Activated CD4-positive, CD25-positive, alpha-beta regulatory T cell treated with anti-CD3 and anti-CD28 coated beads, Interleukin-2, amount 50 U/mL, for 72 hours (primary cell): ENCODE results near the gene CCDC40.
"Not testable (repeated sequence)": the region's sequence is repeated elsewhere in the genome, so short reads cannot be mapped to it uniquely, and the experiment has no call there.

Experiments
- DNase-seq: peaks from one replicate; pipeline ENCODE4 v3.0.0; 2021

The CCDC40 gene

GRCh38 chr17:80087346-80088265 is 51.2 kb downstream of the CCDC40 start:
- no peak for DNase-seq

DNA sequence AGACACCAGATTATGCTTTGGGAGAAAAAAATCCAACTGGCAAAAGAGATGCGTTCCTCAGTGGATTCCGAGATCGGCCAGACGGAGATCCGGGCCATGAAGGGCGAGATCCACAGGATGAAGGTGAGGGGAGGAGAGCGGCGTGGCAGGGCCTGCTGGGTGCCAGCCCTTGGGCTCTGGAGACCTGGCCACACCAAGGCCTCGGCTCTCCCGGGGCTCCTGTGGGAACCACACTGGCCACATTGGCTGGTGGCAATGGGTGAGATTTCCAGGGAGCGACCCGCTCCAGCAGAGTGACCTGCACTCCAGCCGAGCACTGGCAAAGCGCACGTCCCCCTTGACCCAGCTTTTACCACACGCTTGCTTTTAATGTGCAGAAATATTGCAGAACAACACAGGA is 53.3 kb downstream of the CCDC40 start:
- DNase-seq, result no peak

DNA sequence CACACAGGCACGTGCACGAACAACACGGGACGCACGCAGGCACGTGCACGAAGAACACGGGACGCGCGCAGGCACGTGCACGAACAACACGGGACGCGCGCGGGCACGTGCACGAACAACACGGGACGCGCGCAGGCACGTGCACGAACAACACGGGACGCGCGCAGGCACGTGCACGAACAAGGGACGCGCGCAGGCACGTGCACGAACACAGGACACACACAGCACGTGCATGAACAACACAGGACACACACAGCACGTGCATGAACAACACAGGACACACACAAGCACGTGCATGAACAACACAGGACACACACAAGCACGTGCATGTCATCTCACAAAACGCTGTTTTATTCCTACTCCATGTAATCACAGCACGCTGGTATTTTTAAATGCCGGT is 53.7 kb downstream of the CCDC40 start:
- not testable (repeated sequence) for DNase-seq

- DNase-seq, result no peak
Observed at GRCh38 chr17:80091376-80091775, 54.9 kb downstream of the CCDC40 start.

- no peak for DNase-seq
Observed at GRCh38 chr17:80092959-80093358, 56.5 kb downstream of the CCDC40 start.

GRCh38 chr17:80095038-80095843 is 58.8 kb downstream of the CCDC40 start:
- DNase-seq, result no peak

DNA sequence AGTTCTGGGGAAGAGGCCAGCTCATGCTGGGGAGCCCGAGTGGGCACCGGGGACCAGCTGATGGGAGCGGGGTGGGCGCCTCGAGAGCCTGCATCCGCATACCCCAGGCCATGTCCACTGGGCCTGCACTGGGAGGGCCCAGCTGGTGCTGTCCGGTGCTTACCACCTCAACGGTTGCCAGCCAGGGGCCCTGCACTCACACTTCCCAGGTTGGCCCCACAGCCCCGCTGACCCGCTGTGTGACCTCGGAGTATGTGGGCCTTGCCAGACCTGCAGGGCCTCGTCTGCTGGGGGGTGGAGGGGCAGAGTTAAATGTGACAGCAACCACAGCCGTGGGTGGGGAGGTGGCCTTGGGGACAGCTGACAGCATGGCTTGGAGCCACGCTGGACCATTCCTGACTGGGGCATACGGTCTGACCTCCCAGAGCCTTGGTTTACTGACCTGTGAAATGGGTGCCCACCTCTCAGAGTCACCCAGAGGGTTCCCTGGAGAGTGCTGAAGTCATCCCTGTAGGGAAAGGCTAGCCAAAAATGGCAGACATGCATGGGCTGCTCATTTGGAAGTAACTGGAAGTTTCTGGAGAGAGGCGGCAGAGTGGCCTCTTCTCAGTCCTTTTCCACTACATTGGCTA is 59.5 kb downstream of the CCDC40 start:
- no peak for DNase-seq

DNA sequence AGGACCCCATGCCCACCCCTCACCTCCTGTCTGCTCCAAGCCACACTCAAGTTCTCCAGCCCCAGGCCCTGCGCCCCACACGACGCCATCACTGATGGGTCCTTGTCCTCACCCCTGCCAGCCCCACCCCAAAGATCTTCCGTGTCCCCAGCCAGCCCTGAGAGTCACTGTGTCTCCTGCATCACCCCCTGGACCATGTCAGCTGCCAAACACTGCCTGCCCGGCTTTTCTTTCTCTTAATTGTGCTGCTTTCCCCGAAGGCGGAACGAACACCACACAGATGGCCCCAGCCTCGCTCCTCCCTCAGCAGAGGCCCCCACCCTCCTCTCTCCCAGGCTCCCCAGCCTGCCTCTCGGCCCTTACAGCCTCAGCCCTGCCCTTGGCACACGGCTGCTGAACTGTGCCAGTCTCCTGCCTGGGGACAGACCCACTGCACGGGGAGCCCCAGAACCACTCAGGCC is 60.1 kb downstream of the CCDC40 start:
- DNase-seq, result no peak

GRCh38 chr17:80097127-80097621 is 60.7 kb downstream of the CCDC40 start:
- no peak for DNase-seq

GRCh38 chr17:80097844-80098691 is 61.6 kb downstream of the CCDC40 start:
- no peak for DNase-seq

DNA sequence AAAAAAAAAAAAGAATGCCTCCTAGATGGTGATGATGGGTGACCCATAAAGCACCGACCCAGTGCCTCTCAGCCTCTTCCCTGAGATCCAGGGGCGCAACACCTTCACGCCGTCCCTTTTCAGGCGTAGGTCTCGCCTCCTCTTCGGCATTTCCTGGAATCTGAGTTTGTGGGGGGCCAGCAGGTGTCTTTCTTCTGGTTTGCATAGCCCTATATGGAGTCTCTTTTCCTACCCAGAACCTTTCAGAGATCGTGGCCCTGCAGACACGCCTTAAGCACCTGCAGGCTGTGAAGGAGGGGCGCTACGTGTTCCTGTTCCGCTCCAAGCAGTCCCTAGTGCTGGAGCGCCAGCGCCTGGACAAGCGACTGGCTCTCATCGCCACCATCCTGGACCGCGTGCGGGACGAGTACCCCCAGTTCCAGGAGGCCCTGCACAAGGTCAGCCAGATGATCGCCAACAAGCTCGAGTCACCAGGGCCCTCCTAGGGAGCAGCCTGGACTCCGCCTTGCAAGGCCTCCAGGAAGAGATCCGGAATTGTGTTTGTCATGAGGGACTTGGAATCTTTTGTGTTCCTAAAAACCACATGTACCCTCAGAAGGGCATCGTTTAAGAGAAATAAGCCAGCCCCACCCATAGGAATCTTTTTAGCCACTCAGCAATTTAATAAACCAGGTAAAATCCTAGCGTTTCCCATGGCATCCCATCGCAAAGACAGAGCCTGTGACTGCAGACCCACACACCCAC is 63.0 kb downstream of the CCDC40 start:
- no peak for DNase-seq

DNA sequence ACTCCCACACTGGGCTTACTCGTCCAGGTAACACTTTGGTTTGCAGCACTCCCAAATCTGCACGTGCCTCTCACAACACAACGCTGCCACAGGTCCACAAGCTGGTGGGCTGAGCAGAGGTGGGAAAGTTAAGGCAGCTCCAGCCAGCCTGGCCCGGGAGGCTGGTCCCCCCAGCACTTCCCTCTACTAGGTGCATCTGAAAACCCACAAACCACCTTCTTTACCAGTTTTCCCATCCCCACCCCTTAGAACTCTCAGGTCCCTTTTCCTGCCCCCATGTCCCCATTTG is 63.5 kb downstream of the CCDC40 start:
- no peak for DNase-seq

- peak; percentile 94 for DNase-seq
Observed at GRCh38 chr17:80101011-80101945, 64.8 kb downstream of the CCDC40 start, which contains the start of gene GAA. GAA (plus strand) TSS chr17:80101581; CDS start chr17:80104587, 3,006 bp downstream.

GRCh38 chr17:80101946-80102663 is 65.7 kb downstream of the CCDC40 start:
- no peak for DNase-seq

DNA sequence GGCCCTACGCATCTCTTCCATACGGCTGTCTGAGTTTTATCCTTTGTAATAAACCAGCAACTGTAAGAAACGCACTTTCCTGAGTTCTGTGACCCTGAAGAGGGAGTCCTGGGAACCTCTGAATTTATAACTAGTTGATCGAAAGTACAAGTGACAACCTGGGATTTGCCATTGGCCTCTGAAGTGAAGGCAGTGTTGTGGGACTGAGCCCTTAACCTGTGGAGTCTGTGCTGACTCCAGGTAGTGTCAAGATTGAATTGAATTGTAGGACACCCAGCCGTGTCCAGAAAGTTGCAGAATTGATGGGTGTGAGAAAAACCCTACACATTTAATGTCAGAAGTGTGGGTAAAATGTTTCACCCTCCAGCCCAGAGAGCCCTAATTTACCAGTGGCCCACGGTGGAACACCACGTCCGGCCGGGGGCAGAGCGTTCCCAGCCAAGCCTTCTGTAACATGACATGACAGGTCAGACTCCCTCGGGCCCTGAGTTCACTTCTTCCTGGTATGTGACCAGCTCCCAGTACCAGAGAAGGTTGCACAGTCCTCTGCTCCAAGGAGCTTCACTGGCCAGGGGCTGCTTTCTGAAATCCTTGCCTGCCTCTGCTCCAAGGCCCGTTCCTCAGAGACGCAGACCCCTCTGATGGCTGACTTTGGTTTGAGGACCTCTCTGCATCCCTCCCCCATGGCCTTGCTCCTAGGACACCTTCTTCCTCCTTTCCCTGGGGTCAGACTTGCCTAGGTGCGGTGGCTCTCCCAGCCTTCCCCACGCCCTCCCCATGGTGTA is 66.4 kb downstream of the CCDC40 start:
- DNase-seq, result no peak

- DNase-seq, result no peak
Observed at GRCh38 chr17:80103449-80104085, 67.1 kb downstream of the CCDC40 start.

GRCh38 chr17:80104321-80104955 is 68.0 kb downstream of the CCDC40 start:
- no peak for DNase-seq

- DNase-seq, result no peak
Observed at GRCh38 chr17:80104956-80105375, 68.5 kb downstream of the CCDC40 start.
